Measurements from ENCODE around the gene AHR. TPM values are rescaled to one million over a fixed set of nuclear protein-coding genes. Genes with fewer than 3 reads are reported as not detected.
A peak's percentile ranks its signal among the peaks of the same experiment; 100 is the strongest.

The AHR gene
- 10 to 100 TPM in 11 of 12 donors, not detected in 1; 12.1 to 82.8 (median 33.3) TPM for polyA plus RNA-seq (ENCODE audit: insufficient read length in 12 of 12)
- long read RNA-seq, donor 1, partial matches to known transcripts, result 7 of 8 reads
- long read RNA-seq, donor 1, other reads (novel, unspliced or antisense), result 0 of 8 reads
- long read RNA-seq, donor 2, full-length matches to known transcripts, result 2 of 2 reads
- long read RNA-seq, donor 2, partial matches to known transcripts, result 0 of 2 reads
- long read RNA-seq, donor 2, other reads (novel, unspliced or antisense), result 0 of 2 reads
- long read RNA-seq, donor 3, result 0 reads
- long read RNA-seq, donor 4, result 0 reads
- long read RNA-seq, donor 5, partial matches to known transcripts, result 8 of 13 reads
- long read RNA-seq, donor 5, other reads (novel, unspliced or antisense), result 5 of 13 reads
- long read RNA-seq, donor 6, partial matches to known transcripts, result 10 of 10 reads
- long read RNA-seq, donor 6, other reads (novel, unspliced or antisense), result 0 of 10 reads
- long read RNA-seq, donor 7, result 0 reads
- long read RNA-seq, donor 8, partial matches to known transcripts, result 13 of 13 reads
- long read RNA-seq, donor 8, other reads (novel, unspliced or antisense), result 0 of 13 reads
- long read RNA-seq, donor 9, result 0 reads
- long read RNA-seq, donor 10, result 0 reads
- long read RNA-seq, donor 11, result 0 reads

DNA sequence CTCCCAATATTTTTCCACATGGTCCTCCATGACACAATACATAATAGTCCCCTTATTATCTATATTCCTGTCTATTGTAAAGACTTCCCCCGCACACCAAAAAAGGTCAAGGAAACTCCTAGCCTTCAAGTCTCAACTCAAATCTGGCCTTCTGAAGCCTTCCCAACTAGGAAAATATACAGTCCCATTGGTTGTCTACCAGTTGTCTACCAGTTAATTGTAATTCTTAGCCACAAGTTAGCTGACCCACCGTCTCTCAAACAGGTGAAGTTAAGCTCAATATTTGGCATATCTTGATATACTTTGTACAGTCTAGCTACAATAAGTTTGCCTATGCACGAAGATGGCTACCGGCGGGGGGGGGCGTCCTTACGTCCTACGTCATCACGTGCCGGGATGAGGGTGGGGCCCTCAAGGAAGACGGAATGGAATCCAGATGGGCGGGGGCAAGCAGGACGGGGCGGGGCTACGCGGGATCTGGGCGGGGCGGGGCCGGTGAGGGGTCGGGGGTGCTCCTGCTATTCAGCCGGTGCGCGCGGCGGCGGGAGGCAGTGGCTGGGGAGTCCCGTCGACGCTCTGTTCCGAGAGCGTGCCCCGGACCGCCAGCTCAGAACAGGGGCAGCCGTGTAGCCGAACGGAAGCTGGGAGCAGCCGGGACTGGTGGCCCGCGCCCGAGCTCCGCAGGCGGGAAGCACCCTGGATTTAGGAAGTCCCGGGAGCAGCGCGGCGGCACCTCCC lies at the start of gene AHR:
Gene AHR, plus strand, starts transcription at position 551 of the 738 bp plus-strand sequence. CDS start 613 bp downstream, outside the sequence.
- DNase-seq, result peak; percentile 84

DNA sequence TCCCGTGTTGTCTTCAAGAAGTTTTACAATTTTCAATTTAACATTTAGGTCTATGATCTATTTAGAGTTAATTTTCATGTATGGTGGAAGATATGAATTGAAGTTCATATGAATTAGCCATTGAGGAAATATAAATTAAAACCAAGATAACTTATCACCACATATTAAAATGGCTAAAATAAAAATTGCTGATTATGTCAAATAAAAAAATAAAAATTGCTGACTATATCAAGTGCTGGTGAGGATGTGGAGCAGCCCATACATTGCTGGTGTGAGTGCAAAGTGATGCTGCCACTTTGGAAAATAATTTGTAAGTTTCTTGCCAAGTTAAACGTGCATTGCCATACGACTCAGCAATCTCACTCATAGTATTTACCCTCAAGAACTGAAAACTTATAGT lies 44.6 kb upstream of the AHR start:
- no peak for DNase-seq

DNA sequence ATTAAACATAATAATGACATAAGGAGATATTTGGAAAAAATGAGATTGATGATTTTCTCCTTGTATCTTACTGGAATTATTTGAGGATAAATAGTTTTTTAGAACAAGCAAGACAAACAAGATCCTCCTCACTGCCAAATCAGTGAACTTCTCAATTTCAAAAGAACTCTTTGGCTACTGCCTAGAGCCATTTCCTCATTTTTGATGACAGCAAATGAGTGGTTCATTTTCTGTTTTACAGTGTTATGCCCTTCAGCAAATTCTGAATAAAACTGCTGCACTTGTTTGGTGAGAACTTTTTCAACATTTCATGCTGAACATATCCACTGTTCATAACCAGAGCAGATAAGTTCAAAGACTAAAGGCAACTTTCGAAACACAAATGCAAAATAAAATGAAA lies 42.5 kb upstream of the AHR start:
- no peak for DNase-seq

DNA sequence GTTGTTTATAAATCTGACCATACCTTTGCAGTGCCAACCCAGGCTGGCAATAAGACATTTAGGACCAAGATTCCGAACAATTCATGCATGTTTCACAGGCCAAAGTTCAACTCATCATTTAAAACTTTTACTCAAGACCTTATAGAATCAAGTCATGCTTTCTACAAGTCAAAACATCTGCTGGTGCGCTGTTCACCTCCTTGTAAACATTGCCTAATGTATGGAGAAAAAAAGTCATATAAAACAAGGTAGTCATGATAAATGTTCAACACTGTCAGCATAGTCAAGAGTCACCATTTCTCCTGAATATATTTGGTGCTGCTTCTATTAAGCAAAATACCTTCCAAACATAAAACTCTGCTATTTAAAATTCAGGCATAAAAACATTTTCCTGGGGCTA lies 42.1 kb upstream of the AHR start:
- DNase-seq, result no peak

DNA sequence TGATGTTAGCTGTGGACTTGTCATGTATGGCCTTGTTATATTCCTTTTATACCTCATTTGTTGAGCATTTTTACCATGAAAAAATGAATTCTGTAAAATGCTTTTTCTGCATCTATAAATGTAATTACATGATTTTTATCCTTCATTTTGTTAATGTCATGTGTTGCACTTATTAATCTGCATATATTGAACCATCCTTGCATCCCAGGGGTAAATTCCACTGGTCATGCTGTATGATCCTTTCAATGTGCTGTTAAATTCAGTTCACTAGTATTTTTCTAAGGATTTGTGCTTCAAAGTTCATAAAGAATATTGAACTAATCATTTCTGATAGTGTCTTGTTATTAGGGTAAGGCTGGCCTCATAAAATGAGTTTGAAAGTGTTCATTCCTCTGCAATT lies 31.9 kb upstream of the AHR start:
- DNase-seq, result no peak

DNA sequence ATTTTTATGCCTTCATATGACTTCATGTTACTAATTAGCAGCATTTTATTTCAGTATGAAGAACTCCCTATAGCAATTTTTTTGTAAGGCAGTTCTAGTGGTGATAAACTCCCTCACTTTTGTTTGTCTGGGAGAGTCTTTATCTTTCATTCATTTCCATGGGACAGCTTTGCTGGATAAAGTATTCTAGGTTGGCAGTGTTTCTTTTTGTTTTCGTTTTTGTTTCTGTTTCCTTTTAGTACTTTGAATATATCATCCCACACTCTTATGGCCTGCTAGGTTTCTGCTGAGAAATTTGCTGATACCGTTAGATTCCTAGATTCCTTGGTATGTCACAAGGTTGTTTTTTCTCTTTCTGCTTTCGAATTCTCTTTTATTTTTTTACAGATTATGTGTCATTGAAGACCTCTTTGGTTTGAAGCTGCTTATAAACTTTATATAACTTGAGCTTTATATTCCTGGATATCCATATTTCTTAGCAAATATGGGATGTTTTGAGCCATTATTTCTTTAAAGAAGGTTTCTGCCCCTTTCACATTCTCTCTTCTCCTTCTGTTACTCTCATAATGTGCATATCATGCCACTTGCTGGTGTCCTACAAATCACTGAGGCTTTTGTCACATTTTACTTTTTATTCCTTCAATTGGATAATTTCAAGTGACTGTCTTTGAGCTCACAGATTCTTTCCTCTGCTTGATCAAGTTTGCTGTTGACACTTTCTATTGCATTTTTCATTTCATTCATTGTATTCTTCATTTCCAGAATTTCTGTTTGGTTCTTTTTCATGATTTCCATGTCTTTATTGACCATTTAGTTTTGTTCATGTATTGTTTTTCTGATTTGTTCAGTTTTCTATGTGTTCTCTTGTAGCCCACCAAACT lies 28.9 kb upstream of the AHR start:
- no peak for DNase-seq

DNA sequence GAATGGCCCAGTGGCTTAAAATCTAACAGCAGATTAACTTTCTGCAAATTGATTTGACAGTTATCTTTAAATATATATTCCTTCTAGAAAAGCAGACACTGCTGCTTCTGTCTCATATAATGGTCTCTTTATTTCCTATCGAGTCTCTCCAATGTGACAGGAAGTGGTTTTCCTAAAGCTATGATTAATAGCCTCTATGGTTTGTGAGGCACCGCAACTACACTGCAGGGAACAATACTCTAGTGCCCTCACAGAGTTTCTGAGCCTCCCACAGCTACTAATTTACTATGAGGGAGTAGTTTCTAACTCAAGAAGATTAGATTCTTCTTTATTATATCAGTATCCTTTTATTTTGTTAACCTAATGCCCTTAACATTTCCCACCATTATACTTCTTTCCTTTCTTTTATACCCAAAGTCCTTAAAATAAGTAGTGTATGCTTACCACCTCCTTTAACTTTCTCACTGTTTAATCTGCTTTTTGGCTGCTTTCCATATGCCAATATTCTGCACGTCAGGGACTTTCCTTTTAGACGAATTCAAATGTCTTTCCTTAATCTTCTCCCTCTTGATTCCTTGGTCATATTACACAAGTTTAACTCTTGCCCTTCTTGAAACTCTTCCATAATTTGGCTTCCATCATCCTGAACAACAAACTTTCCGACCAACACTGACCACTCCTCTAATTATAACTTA lies 23.8 kb upstream of the AHR start:
- DNase-seq, result no peak

DNA sequence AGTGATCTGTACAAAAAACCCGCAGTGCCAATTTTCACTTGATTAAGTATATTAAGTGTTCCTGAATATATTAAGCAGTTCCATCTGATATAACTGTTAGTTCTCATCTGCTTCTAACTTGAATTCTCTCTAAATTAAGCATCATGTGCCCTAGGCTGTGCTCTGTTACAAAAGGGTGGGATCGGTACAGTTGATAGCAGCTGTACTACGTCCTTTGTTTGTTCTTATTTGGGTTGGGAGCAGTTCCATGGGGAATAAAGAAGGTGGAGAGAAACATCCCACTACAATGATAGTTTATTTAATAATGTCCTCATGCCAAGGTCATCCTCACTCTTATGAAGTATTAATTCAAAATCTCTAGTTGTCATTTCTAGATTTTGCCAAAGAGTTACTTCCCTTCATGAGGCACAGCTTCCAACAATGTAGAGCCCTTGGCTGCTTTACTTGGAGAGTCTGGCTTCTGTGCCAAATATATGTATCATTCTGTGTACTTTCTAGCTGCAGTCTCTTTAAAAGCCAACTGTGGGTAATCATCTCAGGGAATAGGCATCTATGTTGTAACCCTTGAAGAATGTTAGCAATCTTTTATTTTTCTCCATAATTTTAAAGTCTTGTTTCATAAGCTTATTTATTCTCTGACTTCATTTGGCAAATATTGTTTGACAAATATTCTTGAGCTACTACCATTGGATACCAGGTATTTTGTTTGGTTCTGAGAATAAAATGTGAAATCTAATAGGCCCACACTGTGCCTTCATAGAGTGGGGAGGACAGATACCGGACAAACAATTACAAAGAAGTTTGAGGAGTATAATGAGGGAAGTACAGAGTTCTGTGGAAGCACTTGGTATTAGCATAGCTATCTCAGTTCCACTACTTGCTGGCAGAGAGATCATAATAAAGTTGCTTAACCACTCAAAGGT lies 22.4 kb upstream of the AHR start:
- peak; percentile 46 for DNase-seq

DNA sequence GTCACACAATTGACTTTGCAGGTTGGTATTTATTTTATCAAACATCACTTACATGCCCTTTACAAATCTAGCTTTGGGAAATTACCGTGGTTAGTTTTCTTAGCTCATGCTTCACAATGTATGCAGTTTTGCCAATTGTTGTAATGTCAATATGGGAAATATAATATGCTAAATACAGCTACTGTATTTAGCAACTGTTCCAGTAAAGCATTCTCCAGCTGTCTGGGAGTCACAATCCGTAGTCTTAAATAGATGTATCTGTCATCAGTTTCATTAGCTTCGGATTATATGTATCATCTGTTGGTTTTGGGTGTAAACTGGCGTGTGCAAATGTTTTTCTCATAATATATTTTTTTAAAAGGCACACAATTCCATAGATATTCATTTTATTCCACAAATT lies 19.4 kb upstream of the AHR start:
- no peak for DNase-seq

DNA sequence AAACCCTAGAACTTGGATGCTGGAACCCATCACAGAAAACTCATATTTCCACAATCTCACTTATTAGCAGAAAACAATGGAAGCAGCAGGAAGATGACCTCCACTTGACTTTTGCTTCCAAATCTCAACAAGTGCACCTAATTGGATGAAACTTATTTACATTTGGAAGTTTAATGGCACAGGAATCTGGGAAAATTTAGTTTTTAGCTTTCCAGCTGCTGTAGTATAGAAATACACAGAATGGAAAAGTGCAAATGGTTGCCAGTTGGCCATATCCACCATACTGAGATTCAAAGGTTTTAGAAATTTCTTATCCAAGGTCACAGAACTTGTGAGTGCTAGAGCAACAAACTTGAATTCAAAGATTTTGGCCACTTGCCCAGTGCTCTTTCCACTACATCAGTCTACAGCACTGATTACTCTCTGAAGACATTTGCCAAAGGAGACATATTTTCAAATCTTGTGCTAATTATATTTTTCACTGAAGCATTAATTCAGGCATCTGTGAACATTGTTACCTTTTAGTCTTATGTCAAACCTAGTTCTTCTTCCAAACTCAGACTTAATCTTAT lies 9.3 kb upstream of the AHR start:
- DNase-seq, result peak; percentile 77

DNA sequence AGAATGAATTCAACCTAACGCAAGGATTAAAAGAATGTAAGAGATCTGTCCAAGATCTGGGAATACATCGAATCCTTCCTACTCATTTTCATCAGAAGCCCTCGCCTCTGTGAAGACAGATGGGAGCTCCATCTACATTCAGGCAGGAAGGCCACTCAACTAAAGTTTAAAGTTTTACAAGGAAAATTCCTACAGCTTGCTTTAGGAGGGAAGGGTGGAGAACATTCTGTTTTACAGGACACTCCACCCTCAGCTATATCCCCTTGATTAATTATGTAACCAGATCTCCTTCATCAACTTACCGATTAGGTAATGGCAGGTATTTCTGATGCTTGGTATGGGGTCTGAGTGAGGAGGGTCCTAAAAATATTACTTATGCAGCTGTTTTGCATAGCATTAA lies 5.6 kb upstream of the AHR start:
- no peak for DNase-seq

DNA sequence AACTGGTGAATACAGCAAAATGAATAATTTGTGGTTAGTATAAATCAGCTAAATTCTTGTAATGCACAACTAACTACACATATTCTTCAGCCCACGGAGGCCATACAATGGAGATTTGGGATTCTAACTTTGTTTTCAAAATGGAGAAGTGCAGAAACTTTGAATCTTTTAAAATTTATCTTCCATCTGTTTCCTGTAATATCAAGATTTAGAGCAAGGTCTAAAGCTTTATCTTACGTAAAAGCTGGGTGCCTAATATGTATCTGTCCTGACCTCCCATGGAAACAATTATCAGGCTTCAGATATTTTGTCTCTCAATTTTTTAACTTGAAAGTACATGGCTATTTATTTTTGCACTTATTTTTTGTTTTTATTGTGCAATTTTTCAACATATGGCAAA lies 5.0 kb upstream of the AHR start:
- no peak for DNase-seq

DNA sequence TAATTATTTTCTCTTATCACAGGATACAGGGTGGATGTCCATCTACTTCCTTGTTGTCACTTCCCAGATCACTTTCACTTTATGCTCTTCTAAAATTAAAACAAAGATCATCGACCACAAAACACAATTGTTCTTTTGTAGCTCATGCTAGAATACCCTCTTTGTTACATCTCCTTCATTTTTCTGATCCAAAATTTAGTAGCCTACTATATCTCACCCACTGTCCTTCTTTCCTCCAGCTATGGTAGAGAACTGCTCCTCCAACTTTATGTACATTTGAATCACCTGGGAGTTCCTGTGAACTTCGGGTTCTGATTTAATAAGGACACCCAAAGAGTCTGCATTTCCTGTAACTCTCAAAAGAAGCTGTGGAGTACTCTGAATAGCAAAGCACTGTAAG lies 1.2 kb upstream of the AHR start:
- DNase-seq, result no peak

DNA sequence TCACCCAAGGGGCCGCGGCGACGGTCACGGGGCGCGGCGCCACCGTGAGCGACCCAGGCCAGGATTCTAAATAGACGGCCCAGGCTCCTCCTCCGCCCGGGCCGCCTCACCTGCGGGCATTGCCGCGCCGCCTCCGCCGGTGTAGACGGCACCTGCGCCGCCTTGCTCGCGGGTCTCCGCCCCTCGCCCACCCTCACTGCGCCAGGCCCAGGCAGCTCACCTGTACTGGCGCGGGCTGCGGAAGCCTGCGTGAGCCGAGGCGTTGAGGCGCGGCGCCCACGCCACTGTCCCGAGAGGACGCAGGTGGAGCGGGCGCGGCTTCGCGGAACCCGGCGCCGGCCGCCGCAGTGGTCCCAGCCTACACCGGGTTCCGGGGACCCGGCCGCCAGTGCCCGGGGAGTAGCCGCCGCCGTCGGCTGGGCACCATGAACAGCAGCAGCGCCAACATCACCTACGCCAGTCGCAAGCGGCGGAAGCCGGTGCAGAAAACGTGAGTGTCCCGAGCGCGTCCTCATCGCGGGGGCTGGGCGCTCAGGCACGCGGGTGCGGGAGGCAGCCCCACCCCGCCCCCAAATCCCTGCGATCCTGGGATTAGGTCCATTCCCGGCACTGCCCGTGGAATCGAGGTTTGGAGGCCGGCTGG lies 509 bp downstream of the AHR start:
- DNase-seq, result no peak

DNA sequence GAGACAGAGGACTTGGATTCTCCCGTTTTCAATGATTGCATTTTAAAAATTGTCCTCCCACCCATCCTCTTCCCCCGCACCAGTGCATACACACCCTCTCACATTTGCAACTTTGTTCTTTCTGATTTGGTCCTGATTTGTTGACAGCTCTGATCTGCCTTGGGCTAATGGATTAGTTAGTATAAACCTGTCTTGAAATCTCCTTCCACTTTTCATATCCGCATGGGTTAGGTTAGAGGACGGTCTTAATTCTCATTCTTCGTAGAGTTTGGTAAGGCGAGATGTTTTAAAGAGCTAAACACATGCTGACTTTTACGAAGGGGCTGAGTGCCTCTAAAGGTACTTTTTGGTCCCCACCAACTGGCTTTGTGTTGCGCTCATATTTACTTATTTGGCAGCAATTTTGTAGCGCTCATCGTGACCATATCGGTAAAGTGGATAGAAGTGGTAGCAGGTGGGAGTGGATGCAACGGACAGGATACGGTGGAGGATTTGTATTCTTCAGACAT lies 1.1 kb downstream of the AHR start:
- peak; percentile 43 for DNase-seq

DNA sequence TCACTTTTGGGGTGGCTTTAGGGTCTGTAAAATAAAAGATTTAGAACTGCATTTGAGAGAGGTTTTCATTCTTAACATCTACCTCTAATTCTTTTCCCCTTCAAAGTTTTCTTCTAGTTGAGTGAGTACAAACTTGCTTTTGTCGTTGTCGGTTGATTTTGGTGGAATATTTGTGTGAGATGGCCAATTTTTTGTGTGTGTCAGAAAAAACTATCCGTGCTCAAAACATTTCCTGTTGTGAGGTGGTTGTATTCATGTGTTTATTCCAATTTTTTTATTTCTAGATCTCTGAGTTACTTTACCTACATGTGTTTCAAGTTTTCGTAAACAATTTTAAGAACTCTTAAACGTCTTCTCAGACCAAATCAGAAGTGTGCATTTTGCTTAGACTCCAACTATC lies 1.6 kb downstream of the AHR start:
- no peak for DNase-seq

DNA sequence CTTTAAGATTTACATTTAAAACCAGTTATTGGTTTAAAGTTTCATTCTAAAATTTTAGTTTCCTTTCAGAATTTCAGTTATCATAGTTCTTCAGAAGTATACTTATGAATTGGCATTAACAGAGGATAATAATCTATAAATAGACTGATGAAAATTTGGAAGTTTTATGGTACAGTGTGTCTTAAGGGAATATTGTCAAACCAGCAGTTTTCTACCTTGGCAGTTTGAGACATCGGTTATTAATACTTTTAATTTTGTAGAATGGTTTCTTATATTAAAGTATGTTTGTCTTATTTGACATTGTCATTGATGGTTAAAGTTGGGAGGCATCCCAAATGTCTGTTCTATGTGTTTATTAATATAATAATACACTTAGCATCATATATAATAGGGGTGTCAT lies 2.0 kb downstream of the AHR start:
- no peak for DNase-seq

DNA sequence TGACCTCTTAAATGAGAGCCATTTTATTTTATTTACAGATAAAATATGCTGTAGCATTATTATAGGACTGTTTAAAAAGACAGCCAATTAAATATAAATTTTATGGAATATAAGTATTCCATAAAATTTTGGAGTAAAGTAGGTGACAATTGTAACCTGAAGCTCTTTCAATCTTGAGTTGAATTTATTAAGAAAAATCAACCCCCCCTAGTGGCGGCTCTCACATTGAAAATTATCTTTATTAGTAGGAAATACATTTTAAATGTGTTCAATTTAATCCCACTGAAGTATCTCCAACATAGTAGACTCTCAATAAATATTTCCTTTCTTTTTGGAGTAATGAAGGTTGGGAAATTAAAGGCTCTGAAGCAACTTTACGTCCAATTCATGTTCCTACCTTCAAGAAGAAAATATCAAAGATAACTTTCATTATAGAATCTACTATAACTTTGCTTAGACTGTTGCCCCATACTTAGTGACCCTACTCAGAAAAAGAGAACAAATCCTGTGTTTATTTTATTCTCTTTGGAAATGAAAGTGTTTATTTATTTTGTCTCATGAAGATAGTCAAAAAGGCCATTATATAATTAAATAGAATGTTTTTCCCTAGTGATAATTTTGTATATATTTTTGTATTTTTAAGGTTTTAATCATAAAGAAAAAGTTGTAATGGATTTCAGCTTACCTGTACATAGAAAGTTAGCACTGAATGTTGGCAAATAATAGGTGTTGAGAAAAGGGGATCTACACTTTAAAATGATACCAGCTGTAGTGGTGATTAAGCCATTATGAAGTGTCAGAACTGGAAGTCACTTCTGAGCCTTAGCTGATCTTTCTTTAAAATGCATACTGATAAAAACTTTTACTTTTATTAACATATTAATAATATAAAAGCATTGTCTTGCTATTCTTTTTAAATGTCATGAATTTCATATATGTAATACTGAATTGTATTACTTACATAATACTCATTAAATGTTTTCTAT lies 3.3 kb downstream of the AHR start:
- peak; percentile 29 for DNase-seq

Measured in muscle of arm (tissue), 14 donors.